GM10248 (cell line): ENCODE data around the gene YARS1.

Experiments
- CTCF ChIA-PET: fragments of 300-600 bp; sonication (Branson Sonifier 250); formaldehyde crosslinking; extraction: SDS; loops from one replicate; lab custom pipeline; 2021; ENCODE audit warnings: antibody characterized with exemption; lab: Yijun Ruan, JAX
- POLR2A ChIA-PET: fragments of 350-650 bp; sonication (Branson Sonifier 250); formaldehyde crosslinking; extraction: SDS; loops from one replicate; lab custom pipeline; 2020; ENCODE audit warnings: antibody characterized with exemption; lab: Yijun Ruan, JAX
- DNase-seq: peaks from one replicate; pipeline ENCODE4 v3.0.0; 2012; ENCODE audit errors: extremely low spot score
- CTCF ChIP-seq: IDR thresholded peaks from 2 replicates; pipeline ENCODE4 v1.5.1; 2012; ENCODE audit warnings: mild to moderate bottlenecking, low read depth; ENCODE audit errors: extremely low read depth, missing control alignments, control extremely low read depth

YARS1 gene

GRCh38 chr1:32817815-32818786 is 943 bp upstream of the YARS1 start:
- no peak for DNase-seq
- ChIA-PET POLR2A (interaction anchor here (1.4 kb wide), 1 partner anchor 482 kb away, joined by 3 read pairs; the partner anchor contains the start of gene MARCKSL1), CTCF (interaction anchor here (1.0 to 1.2 kb wide), 3 partner anchors 45 to 106 kb away, joined by 3 to 4 read pairs (median 3); no protein-coding TSS in a partner anchor)
- TF ChIP-seq CTCF = no peak

DNA sequence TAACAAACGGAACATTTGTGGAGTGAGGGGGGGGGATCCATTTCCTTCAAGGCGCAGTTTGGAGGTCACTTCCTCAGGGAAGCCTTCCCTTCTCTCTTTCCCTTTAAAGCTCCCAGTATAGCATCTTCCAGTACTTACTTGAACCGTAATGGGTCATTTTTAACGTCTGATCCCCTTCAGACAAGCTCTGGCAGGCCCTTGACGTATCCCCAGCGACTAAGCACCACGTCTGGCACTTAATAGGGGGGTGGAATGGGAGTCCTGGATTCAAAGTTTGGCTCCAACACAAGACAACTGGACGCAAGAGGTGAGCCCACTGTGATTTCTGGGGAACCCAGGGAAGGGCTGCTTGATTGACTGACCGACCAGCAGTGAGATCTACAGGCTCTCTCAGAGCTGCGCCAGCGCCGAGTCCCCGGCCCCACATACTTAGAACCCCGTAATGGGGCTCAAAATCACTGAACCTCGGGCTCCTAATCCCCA is 441 bp downstream of the YARS1 start:
- no peak for DNase-seq
- ChIA-PET POLR2A (interaction anchor here (0.5 to 0.7 kb wide), 3 partner anchors 41 to 296 kb away, joined by 3 read pairs; partner anchors contain the start of gene RBBP4), CTCF (interaction anchor here (1.2 to 2.3 kb wide), 2 partner anchors 44 to 104 kb away, joined by 3 to 8 read pairs; no protein-coding TSS in a partner anchor)
- TF ChIP-seq CTCF = no peak

GRCh38 chr1:32813941-32814739 is 3.0 kb downstream of the YARS1 start:
- DNase-seq = no peak
- ChIA-PET CTCF (interaction anchor here (1.5 to 3.6 kb wide), 2 partner anchors 41 to 101 kb away, joined by 4 to 13 read pairs; no protein-coding TSS in a partner anchor), POLR2A (interaction anchor here (0.6 kb wide), 1 partner anchor 136 kb away, joined by 5 read pairs; no protein-coding TSS in a partner anchor)
- TF ChIP-seq CTCF = no peak

GRCh38 chr1:32811917-32812316 is 5.2 kb downstream of the YARS1 start:
- no peak for DNase-seq
- TF ChIP-seq CTCF = no peak
- ChIA-PET CTCF (interaction anchor here (1.3 to 3.6 kb wide), 2 partner anchors 14 to 39 kb away, joined by 3 to 13 read pairs; no protein-coding TSS in a partner anchor), POLR2A (no interaction called here)

DNA sequence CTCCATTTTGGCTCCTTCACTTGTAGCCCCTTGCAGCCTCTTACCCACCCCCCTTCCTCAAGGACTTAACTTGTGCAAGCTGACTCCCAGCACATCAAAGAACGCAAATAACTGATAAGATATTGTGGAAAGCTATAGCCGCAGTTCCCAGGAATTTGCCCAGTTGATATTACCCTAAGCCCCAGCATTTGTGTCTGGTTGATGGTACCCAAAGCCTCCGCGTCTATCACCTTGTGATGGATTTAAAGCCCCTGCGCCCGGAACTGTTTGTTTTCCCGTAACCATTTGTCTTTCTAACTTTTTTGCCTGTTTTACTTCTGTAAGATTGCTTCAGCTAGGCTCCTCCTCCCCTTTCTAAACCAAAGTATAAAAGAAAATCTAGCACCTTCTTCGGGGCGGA is 5.9 kb downstream of the YARS1 start:
- CTCF ChIA-PET = interaction anchor here (3.6 kb wide), 1 partner anchor 38 kb away, joined by 13 read pairs; no protein-coding TSS in a partner anchor
- no peak for TF ChIP-seq CTCF
- POLR2A ChIA-PET = no interaction called here
- no peak for DNase-seq

DNA sequence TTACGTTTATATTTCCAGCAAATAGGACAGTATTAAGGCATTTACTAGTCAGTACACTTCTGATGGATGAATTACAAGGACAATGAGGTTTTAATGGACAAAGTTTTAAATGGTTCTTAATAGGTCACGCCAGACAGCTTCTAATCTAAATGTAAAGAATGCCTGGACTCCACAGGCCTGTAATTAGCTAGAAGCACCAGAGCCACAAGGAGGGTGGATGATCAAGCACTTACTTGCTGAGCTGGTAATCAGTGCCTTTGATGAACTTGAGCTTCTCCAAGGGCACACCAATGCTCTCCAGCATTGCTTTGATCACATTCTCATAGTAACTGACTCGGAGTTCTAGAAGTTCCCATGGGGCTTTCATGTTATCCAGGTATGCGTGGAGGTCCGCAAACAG is 6.8 kb downstream of the YARS1 start:
- CTCF ChIA-PET = interaction anchor here (1.2 to 3.6 kb wide), 2 partner anchors 20 to 37 kb away, joined by 4 to 13 read pairs; no protein-coding TSS in a partner anchor
- no peak for TF ChIP-seq CTCF
- POLR2A ChIA-PET = no interaction called here
- no peak for DNase-seq
